HL-60 (cell line): Measurements from ENCODE around the gene ANKRD31.

ENCODE experiments used
- POLR2AphosphoS5 ChIP-seq: IDR thresholded peaks from 2 replicates; pipeline ENCODE4 v1.6.1; 2012; ENCODE audit warnings: low read depth
- TF ChIP-seq, protein P1 (sequence below): IDR thresholded peaks from one replicate; pipeline ENCODE4 v1.5.1; 2011; ENCODE audit warnings: low read length, control low read depth, inconsistent platforms; ENCODE audit not compliant: insufficient read depth
- TF ChIP-seq, protein P2 (sequence below): IDR thresholded peaks from 2 replicates; pipeline ENCODE4 v1.6.1; 2012; ENCODE audit warnings: low read depth; ENCODE audit not compliant: insufficient replicate concordance

DNA sequence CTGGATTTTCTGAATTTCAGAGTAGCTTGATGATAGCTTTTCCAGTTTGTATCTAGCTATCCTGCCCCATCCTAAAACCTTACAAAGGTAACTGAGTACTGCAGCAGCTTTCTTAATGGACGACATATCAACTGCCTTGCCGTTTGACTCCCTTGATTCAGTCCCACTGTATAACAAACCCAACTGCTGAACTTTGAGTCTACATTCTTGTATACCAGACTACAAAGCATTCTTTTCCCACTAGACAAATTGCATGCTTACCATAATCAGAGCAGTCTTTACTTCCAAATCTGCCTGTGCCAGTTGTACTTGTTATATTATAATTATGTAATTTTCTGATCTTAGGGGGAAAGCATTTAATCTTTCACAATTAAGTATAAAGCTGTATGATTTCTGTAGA lies 47.3 kb downstream of the ANKRD31 start:
- TF ChIP-seq, protein P1, sequence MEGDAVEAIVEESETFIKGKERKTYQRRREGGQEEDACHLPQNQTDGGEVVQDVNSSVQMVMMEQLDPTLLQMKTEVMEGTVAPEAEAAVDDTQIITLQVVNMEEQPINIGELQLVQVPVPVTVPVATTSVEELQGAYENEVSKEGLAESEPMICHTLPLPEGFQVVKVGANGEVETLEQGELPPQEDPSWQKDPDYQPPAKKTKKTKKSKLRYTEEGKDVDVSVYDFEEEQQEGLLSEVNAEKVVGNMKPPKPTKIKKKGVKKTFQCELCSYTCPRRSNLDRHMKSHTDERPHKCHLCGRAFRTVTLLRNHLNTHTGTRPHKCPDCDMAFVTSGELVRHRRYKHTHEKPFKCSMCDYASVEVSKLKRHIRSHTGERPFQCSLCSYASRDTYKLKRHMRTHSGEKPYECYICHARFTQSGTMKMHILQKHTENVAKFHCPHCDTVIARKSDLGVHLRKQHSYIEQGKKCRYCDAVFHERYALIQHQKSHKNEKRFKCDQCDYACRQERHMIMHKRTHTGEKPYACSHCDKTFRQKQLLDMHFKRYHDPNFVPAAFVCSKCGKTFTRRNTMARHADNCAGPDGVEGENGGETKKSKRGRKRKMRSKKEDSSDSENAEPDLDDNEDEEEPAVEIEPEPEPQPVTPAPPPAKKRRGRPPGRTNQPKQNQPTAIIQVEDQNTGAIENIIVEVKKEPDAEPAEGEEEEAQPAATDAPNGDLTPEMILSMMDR, result no peak
- TF ChIP-seq, protein P2, sequence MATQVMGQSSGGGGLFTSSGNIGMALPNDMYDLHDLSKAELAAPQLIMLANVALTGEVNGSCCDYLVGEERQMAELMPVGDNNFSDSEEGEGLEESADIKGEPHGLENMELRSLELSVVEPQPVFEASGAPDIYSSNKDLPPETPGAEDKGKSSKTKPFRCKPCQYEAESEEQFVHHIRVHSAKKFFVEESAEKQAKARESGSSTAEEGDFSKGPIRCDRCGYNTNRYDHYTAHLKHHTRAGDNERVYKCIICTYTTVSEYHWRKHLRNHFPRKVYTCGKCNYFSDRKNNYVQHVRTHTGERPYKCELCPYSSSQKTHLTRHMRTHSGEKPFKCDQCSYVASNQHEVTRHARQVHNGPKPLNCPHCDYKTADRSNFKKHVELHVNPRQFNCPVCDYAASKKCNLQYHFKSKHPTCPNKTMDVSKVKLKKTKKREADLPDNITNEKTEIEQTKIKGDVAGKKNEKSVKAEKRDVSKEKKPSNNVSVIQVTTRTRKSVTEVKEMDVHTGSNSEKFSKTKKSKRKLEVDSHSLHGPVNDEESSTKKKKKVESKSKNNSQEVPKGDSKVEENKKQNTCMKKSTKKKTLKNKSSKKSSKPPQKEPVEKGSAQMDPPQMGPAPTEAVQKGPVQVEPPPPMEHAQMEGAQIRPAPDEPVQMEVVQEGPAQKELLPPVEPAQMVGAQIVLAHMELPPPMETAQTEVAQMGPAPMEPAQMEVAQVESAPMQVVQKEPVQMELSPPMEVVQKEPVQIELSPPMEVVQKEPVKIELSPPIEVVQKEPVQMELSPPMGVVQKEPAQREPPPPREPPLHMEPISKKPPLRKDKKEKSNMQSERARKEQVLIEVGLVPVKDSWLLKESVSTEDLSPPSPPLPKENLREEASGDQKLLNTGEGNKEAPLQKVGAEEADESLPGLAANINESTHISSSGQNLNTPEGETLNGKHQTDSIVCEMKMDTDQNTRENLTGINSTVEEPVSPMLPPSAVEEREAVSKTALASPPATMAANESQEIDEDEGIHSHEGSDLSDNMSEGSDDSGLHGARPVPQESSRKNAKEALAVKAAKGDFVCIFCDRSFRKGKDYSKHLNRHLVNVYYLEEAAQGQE, result no peak
- no peak for TF ChIP-seq POLR2AphosphoS5
